HG02840 (cell line): ENCODE measurements around the gene RNF175.

Experiments used
- ATAC-seq: cut with Tn5 transposase; IDR thresholded peaks from one replicate; pipeline ENCODE4 v1.9.1; 2021; ENCODE audit warnings: mild to moderate bottlenecking, moderate library complexity, moderate number of reproducible peaks; ENCODE audit not compliant: unreplicated experiment, low FRiP score

RNF175 gene

GRCh38 chr4:153750197-153750817, 9.5 kb downstream of the RNF175 start:
- ATAC-seq: peak; percentile 75

DNA sequence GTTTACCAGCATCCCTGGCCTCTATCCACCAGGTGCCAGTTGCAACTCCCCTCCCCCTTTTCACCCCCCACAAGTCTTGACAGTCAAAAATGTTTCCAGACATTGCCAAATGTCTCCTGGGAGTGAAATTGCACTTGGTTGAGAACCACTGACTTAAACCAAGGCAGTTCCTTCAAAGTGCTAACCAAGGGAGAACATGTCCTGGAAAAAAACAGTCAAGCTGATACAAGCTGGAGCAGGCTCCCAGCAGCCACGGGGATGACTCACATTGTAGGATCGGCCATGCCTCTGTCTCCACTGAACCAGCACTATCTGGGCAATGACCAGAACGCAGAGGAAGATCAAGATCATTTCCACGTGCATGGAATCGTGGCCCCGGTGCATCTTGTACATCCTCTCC, 11.4 kb downstream of the RNF175 start:
- ATAC-seq: no peak

- no peak for ATAC-seq
Measured at GRCh38 chr4:153747406-153747955, 12.3 kb downstream of the RNF175 start.

GRCh38 chr4:153745651-153746050, 14.2 kb downstream of the RNF175 start:
- ATAC-seq: no peak

GRCh38 chr4:153741541-153741940, 18.3 kb downstream of the RNF175 start:
- no peak for ATAC-seq

DNA sequence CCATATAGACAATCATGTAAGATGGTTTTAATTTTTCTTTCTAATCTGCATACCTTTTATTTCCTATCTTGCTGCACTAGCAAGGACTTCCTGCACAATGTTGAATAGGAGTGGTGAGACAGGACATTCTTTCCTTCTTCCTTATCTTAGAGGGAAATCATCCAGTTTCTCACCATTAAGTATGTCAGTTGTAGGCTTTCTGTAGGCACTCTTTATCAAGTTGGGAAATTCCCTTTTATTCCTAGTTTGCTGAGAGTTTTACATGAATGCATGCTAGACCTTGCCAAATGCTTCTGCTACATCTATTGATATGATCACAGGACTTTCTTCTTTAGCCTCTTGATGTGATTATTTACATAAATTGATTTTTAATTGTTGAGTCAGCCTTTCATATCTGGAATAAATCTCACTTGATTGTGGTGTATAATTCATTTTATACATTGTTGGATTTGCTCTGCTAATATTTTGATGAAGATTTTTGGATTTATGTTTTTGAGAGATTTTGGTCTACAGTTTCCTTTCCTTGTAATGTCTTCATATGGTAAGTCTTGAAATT, 23.8 kb downstream of the RNF175 start:
- ATAC-seq: no peak

DNA sequence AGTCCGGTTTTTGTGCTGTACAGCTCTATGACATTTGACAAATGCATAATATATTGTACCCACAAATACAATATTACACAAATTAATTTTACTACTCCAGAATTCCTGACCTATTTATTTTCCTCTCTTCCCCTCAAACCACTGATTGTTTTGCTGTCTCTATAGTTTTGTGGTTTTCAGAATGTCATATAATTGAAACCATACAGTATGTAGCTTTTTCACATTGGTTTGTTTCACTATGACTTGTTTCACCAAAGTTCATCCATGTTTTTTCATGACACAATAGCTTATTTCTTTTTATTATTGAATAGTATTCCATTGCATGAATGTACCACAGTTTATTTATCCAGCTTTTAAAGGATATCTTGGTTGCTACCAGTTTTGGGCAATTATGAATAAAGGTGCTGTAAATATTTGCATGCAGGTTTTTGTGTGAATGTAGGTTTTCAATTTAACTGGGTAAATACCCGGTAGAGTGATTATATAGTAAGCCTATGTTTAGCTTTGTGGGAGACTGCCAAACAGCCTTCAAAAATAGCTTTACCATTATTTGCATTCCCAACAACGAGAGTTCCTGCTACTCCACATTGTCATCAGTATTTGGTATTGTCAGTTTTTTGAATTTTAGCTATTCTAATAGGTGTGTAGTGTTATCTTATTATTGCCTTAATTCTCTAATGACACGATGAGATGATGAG, 25.9 kb downstream of the RNF175 start:
- no peak for ATAC-seq

- no peak for ATAC-seq
Measured at GRCh38 chr4:153731239-153731638, 28.6 kb downstream of the RNF175 start.

DNA sequence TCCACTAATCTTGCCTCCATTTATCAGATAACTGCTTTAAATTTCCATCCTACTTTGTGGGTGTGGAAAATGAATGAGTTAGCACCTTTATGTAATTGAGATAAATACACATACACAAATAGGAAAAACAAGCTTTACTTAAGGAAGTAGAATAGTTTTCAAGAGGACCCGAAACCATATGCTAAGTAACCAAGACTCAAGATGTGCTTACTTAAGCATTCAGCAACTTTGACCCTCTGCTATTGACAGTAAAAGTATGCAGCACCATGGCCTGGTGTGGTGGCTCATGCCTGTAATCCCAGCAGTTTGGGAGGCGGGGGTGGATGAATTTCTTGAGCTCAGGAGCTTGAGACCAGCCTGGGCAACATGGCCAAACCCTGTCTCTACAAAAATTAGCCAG, 29.9 kb downstream of the RNF175 start:
- no peak for ATAC-seq

GRCh38 chr4:153728660-153729059, 31.2 kb downstream of the RNF175 start:
- ATAC-seq: no peak

DNA sequence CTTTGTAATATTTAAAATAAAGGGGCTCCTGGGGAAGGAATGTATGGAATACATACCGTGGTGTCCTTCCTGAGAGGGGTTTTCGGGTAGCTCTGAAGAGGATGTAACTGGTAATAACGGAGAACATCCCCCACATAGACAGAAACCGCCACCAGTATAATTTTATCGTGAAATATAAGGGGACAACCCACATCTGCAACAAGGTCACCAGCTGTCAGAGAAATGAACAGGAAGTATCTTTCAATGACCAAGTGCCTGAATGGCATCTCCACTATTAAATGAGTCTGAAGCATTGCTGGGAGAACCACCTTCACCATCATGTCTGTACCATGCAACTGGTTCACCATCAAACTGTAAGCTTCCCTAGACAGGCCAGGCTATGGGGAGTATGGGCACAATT, 31.7 kb downstream of the RNF175 start:
- no peak for ATAC-seq

DNA sequence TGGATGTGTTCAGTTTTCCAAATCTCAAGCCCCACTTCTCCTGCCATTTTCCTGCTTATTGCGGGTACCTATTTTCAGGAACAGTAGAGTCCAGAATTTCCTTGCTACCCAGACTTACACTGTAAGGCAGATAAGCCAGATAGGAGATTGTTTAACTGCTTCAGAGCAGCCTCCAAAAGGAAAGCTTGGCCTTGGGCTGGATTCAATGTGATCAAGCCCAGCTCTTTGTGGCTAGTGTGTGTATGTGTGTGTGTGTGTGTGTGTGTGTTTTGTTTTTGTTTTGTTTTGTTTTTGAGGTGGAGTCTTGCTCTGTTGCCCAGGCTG, 34.0 kb downstream of the RNF175 start:
- ATAC-seq: no peak

DNA sequence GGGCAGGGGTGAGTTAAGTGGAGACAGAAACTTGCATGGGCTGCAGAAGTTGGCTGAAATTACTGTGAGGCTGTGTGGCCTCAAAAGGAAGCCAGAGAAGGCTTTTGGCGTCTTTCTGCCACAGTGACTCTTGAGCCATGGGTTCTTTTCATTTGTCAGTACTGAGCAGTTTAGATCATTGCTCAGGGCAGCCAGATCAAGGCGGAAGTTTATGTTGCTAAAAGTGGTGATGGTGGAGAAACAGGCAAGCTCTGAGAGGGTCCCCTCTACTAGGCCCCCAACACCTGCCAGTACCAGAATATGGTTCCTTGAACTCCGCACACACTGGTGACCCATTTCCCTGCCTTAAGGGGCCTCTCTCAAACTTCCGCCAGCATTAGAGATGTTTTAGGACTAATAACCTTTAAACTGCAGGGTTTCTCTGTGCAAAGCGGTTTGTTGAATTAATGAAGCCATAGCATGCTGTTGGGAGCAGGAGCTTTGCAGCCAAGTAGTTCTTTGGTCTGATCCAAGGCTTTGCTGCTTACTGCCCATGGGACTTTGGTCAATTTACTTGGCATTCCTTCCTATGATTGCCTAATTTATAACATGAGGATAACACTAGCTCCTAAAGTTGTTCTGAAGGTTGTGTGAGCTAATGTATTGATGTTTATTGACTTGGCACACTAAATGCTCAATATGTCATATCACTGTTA, 34.5 kb downstream of the RNF175 start:
- ATAC-seq: no peak

DNA sequence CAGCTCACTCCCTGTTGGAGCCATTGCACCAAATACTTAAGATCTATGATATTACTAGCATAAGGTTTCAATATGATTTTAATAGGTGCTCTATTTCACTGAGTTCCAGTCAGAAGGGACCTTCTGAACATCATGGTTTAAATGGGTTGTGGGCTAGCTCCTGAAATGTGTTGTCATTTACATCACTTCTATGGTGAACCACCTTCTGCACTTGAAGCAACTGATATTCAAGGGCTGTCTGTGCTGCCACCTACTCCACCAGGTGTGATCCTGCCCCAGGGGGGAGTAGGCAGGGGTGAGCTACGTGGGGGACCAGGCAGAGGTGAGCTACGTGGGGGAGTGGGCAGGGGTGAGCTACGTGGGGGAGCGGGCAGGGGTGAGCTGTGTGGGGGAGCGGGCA, 35.2 kb downstream of the RNF175 start:
- no peak for ATAC-seq

GRCh38 chr4:153722036-153722435, 37.8 kb downstream of the RNF175 start:
- no peak for ATAC-seq

- no peak for ATAC-seq
Measured at GRCh38 chr4:153713866-153714646, 45.8 kb downstream of the RNF175 start.

- ATAC-seq: no peak
Measured at GRCh38 chr4:153710681-153711080, 49.1 kb downstream of the RNF175 start.

DNA sequence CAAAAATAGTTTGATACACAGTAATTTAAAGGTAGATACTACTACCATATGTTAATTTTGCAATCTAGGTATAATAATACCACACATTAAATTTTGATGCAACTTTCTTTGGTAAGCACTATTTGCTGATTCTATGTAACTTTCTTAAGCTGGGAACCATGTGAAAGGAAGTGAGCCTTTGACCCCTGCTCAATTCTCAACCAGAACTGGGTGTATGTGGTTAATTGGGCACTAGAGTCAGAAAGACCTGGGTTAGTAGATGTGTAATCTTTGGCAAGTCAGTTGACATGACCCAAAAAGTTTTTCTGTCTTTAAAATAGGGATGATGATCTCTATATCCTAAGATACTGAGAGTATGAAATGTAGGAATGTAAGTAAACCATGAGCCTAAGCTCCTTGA, 53.3 kb downstream of the RNF175 start:
- ATAC-seq: no peak

DNA sequence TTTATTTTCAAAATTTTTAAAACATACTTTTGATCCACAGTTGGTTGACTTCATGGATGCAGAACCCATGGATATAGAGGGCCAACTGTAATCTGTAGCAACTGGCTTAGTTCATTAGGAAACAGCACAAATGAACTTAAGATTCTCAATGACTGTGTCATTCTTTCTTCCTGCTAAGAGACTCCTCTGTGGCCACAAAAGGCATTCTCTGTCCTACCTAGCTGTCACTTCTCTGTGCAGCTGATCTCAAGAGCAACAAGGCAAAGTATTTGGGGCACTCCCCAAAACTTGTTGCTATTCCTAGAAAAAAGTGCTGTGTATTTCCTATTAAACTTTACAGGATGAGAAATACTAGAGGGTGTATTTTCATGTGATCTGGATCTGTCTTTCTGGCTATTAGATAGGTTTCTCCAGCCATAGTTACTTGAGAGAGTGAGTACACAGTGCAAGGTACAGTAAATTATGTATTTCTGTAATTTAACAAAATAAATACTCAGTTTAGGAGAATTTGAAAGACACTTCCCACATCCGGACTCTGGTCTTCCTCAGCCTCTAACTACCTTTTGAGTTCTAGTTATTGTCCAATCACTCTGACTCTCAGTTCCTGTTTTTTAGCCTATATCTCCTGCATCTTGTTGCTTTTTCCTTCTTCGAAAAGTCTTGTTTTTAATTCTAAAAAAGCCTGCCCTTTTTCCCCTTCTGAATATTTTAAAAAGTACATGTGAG, 53.9 kb downstream of the RNF175 start:
- no peak for ATAC-seq

GRCh38 chr4:153704522-153704921, 55.3 kb downstream of the RNF175 start:
- ATAC-seq: no peak
